Body of pancreas (tissue), 4 donors: Measurements from ENCODE around the gene SLC10A3. TPM values are rescaled to one million over a fixed set of nuclear protein-coding genes. Genes with fewer than 3 reads are reported as not detected.

Experiments
- ATAC-seq: fragments of 150-250 bp; one replicate; pipeline ENCODE4 v1.9.1; 2016
- DNase-seq, 4 donors: peaks; one replicate each; pipeline ENCODE4 v3.0.0-alpha.2; 2019
- H3K27ac ChIP-seq, 4 donors: fragments of 200-600 bp; sonication (generic); 1 replicate in 3 of 4; 2 replicates in 1 of 4; pipeline versions ENCODE4 v1.5.1 to v1.6.1; 2016 to 2019; ENCODE audit warnings: mild to moderate bottlenecking in 1 of 4, mixed read lengths in 1 of 4, moderate library complexity in 1 of 4
- H3K27me3 ChIP-seq, 2 donors: fragments of 200-600 bp; sonication (generic); one replicate each; pipeline ENCODE4 v1.6.0; 2016; ENCODE audit warnings: mild to moderate bottlenecking in 1 of 2
- H3K36me3 ChIP-seq, 2 donors: fragments of 200-600 bp; sonication (generic); replicated peaks in 1 of 2; 2 replicates each; pipeline ENCODE4 v1.5.1; 2016; ENCODE audit warnings: low read depth in 2 of 2; ENCODE audit not compliant: insufficient read depth in 1 of 2
- H3K4me1 ChIP-seq: fragments of 200-600 bp; sonication (generic); one replicate; pipeline ENCODE4 v1.6.0; 2016
- H3K4me3 ChIP-seq, 2 donors: fragments of 200-600 bp; sonication (generic); 1 replicate in 1 of 2; 2 replicates in 1 of 2; pipeline ENCODE4 v1.5.1; 2016 to 2019
- H3K9me3 ChIP-seq, 3 donors: fragments of 200-600 bp; sonication (generic); 1 replicate in 2 of 3; 2 replicates in 1 of 3; pipeline ENCODE4 v1.5.1; 2016
- CTCF ChIP-seq, 7 experiments: fragments of 450-650 bp in 4 of 7; fragments of 200-600 bp in 3 of 7; sonication (generic) in 3 of 7; IDR thresholded peaks; one replicate each; pipeline ENCODE4 v1.5.1; 2016 to 2019; ENCODE audit warnings: antibody characterized with exemption in 7 of 7
- POLR2A ChIP-seq, 3 donors: fragments of 450-650 bp; IDR thresholded peaks; one replicate each; pipeline ENCODE4 v1.6.1; 2016; ENCODE audit warnings: antibody characterized with exemption in 3 of 3, mild to moderate bottlenecking in 2 of 3
- WGBS, 2 donors: methylation state at CpG; one replicate each; pipeline ENCODE4 v1.1.5; 2017; 5-methylcytosine and 5-hydroxymethylcytosine counted together
- intact Hi-C: fragments of 100-400 bp; cut with DNase I; formaldehyde crosslinking; loops from one replicate; pipeline ENCODE4 v1.15.1; 2023
- total RNA-seq, 2 donors: library from RNA; depleted of rRNA; stranded (reverse); fragments of >200 nt; gene quantifications; one replicate each; pipeline ENCODE4 v1.1.0, GENCODE V29; 2016

The SLC10A3 gene
- total RNA-seq, 2 donors from 2014 or later = 18.9 to 24.7 TPM

- intact Hi-C loops = no loop called here
- no peak for DNase-seq
- Histone ChIP-seq H3K27me3 (no peaks in the 10 kb centered on the region), H3K4me1 (peaks cover 8% of the 10 kb centered on the region), H3K36me3 (peaks cover 0 to 6% of the 10 kb centered on the region in 2 donors), H3K27ac (no peak overlapping the region), H3K9me3 (no peaks in the 10 kb centered on the region), H3K4me3 (no peak overlapping the region)
- 92 to 100% methylated on average over 7 to 11 of the region's 17 CpGs for WGBS, 2 donors
- no peak for ATAC-seq
- no peak for TF ChIP-seq CTCF (IDR thresholded peaks at IDR 0.05)
- no peak for TF ChIP-seq POLR2A (IDR thresholded peaks at IDR 0.05)
Observed at GRCh38 chrX:154450312-154450711, 40.1 kb downstream of the SLC10A3 start.

GRCh38 chrX:154449618-154450017 lies 40.8 kb downstream of the SLC10A3 start:
- Histone ChIP-seq H3K4me3 (no peak overlapping the region), H3K4me1 (peaks cover 15% of the 10 kb centered on the region), H3K36me3 (peaks cover 0 to 6% of the 10 kb centered on the region in 2 donors), H3K9me3 (no peaks in the 10 kb centered on the region), H3K27ac (no peak overlapping the region), H3K27me3 (no peaks in the 10 kb centered on the region)
- intact Hi-C loops = no loop called here
- ATAC-seq = no peak
- no peak for DNase-seq
- 93 to 95% methylated on average over 11 of the region's 18 CpGs for WGBS, 2 donors
- TF ChIP-seq POLR2A (IDR thresholded peaks at IDR 0.05) (no peak), CTCF (IDR thresholded peaks at IDR 0.05) (no peak)

GRCh38 chrX:154448484-154448883 lies 41.9 kb downstream of the SLC10A3 start:
- ATAC-seq = no peak
- H3K4me1 ChIP-seq = peaks cover 19% of the 10 kb centered on the region
- no peak for DNase-seq
- H3K27ac ChIP-seq = no peak overlapping the region
- H3K4me3 ChIP-seq = no peak overlapping the region
- no peaks in the 10 kb centered on the region for H3K27me3 ChIP-seq
- H3K36me3 ChIP-seq = peaks cover 0 to 6% of the 10 kb centered on the region in 2 donors
- 80% methylated on average over 1 to 13 of the region's 14 CpGs for WGBS, 2 donors
- intact Hi-C loops = no loop called here
- H3K9me3 ChIP-seq = no peaks in the 10 kb centered on the region
- TF ChIP-seq CTCF (IDR thresholded peaks at IDR 0.05) = no peak
- no peak for TF ChIP-seq POLR2A (IDR thresholded peaks at IDR 0.05)

- WGBS, 2 donors = 85 to 100% methylated on average over 6 to 12 of the region's 12 CpGs
- H3K36me3 ChIP-seq = peaks cover 0 to 6% of the 10 kb centered on the region in 2 donors
- no peak for TF ChIP-seq POLR2A (IDR thresholded peaks at IDR 0.05)
- TF ChIP-seq CTCF (IDR thresholded peaks at IDR 0.05) = no peak
- no peak overlapping the region for H3K4me3 ChIP-seq
- H3K27ac ChIP-seq = no peak overlapping the region
- DNase-seq (no peak), ATAC-seq (no peak)
- H3K27me3 ChIP-seq = no peaks in the 10 kb centered on the region
- H3K4me1 ChIP-seq = peaks cover 22% of the 10 kb centered on the region
- H3K9me3 ChIP-seq = no peaks in the 10 kb centered on the region
- intact Hi-C loops = no loop called here
Observed at GRCh38 chrX:154446430-154446829, 44.0 kb downstream of the SLC10A3 start.

- no peak overlapping the region for H3K27ac ChIP-seq
- no peaks in the 10 kb centered on the region for H3K27me3 ChIP-seq
- 96 to 100% methylated on average over 4 to 9 of the region's 16 CpGs for WGBS, 2 donors
- H3K4me1 ChIP-seq = peaks cover 22% of the 10 kb centered on the region
- no peak for TF ChIP-seq CTCF (IDR thresholded peaks at IDR 0.05)
- TF ChIP-seq POLR2A (IDR thresholded peaks at IDR 0.05) = no peak
- DNase-seq = no peak
- H3K4me3 ChIP-seq = no peak overlapping the region
- H3K9me3 ChIP-seq = no peaks in the 10 kb centered on the region
- no peak for ATAC-seq
- intact Hi-C loops = no loop called here
- H3K36me3 ChIP-seq = peaks cover 0 to 6% of the 10 kb centered on the region in 2 donors
Observed at GRCh38 chrX:154445776-154446175, 44.7 kb downstream of the SLC10A3 start.
